ENCODE data around the gene PLPP2.

The PLPP2 gene

DNA sequence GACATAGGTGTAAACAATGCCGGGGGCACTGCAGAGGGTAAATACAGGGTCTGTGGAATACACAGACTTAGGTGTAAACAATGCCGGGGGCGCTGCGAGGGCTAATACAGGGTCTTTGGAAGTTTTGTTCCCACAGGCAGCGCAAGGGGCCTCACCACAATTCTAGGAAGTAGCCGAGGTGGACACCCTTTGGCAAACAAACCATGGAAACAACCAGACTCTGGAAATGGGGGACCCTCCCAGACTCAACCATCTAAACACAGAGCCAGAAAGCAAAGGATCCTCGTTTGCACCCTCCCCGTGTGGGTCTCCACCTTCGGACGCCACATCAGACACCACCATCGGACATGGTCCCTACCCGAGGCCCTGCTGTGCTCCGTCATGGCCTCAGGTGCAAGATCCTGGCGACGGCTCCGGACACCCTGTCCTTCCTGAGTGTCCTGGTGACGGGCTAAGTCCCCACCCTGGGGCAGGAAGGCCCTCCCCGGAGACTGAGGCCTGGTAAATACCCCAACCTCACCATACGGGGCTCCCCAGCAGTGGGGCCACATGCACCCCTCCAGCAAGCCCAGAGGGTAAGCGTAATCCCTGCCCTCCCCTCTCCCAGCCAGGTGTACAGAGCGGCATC is 16.7 kb upstream of the PLPP2 start:
- no peaks in the 10 kb centered on the region for H3K9me3 ChIP-seq (ENCODE audit: control insufficient read depth, insufficient read depth, low read length)
- no peaks in the 10 kb centered on the region for H3K27me3 ChIP-seq (ENCODE audit: control insufficient read depth, low read length)
- no peak for TF ChIP-seq EZH2phosphoT487 (IDR thresholded peaks at IDR 0.05; ENCODE audit: borderline replicate concordance, low read length)
- TF ChIP-seq CTCF (IDR thresholded peaks at IDR 0.05; ENCODE audit: low read depth, low read length, poor library complexity, severe bottlenecking): no peak
- no peaks in the 10 kb centered on the region for H3K4me1 ChIP-seq (ENCODE audit: control insufficient read depth, low read length)
- no peak overlapping the region for H3K4me2 ChIP-seq (ENCODE audit: low read length)
- H4K20me1 ChIP-seq (ENCODE audit: control insufficient read depth, insufficient read depth, low read depth, low read length): no peaks in the 10 kb centered on the region
- no peak overlapping the region for H3K4me3 ChIP-seq (ENCODE audit: low read length)
- no peaks in the 10 kb centered on the region for H3K9me2 ChIP-seq (replicated peaks; ENCODE audit: control insufficient read depth, low read length)
- H3F3A ChIP-seq (ENCODE audit: control insufficient read depth, insufficient read depth): no peaks in the 10 kb centered on the region
- peaks cover 32% of the 10 kb centered on the region for H3K36me3 ChIP-seq (ENCODE audit: control insufficient read depth, low read length)
- H3K79me2 ChIP-seq (ENCODE audit: control insufficient read depth, low read length): 0 out of 2 replicates have a peak, but pooled peaks cover 2% of the 10 kb centered on the region
- H3K27ac ChIP-seq (ENCODE audit: low read depth, low read length): no peak overlapping the region

- H3F3A ChIP-seq (ENCODE audit: control insufficient read depth, insufficient read depth): no peaks in the 10 kb centered on the region
- no peak overlapping the region for H3K4me2 ChIP-seq (ENCODE audit: low read length)
- H3K9me3 ChIP-seq (ENCODE audit: control insufficient read depth, insufficient read depth, low read length): no peaks in the 10 kb centered on the region
- H3K27me3 ChIP-seq (ENCODE audit: control insufficient read depth, low read length): no peaks in the 10 kb centered on the region
- no peak overlapping the region for H3K27ac ChIP-seq (ENCODE audit: low read depth, low read length)
- no peaks in the 10 kb centered on the region for H3K4me1 ChIP-seq (ENCODE audit: control insufficient read depth, low read length)
- TF ChIP-seq EZH2phosphoT487 (IDR thresholded peaks at IDR 0.05; ENCODE audit: borderline replicate concordance, low read length) (no peak), CTCF (IDR thresholded peaks at IDR 0.05; ENCODE audit: low read depth, low read length, poor library complexity, severe bottlenecking) (no peak)
- H3K36me3 ChIP-seq (ENCODE audit: control insufficient read depth, low read length): peaks cover 32% of the 10 kb centered on the region
- H4K20me1 ChIP-seq (ENCODE audit: control insufficient read depth, insufficient read depth, low read depth, low read length): no peaks in the 10 kb centered on the region
- H3K9me2 ChIP-seq (replicated peaks; ENCODE audit: control insufficient read depth, low read length): no peaks in the 10 kb centered on the region
- H3K79me2 ChIP-seq (ENCODE audit: control insufficient read depth, low read length): 0 out of 2 replicates have a peak, but pooled peaks cover 2% of the 10 kb centered on the region
- H3K4me3 ChIP-seq (ENCODE audit: low read length): no peak overlapping the region
These were observed 15.9 kb upstream of the PLPP2 start for GRCh38 chr19:307111-307531.

GRCh38 chr19:306151-306900 is 15.1 kb upstream of the PLPP2 start:
- no peaks in the 10 kb centered on the region for H3K4me1 ChIP-seq (ENCODE audit: control insufficient read depth, low read length)
- no peak overlapping the region for H3K4me3 ChIP-seq (ENCODE audit: low read length)
- H3K27ac ChIP-seq (ENCODE audit: low read depth, low read length): no peak overlapping the region
- no peaks in the 10 kb centered on the region for H3F3A ChIP-seq (ENCODE audit: control insufficient read depth, insufficient read depth)
- H3K27me3 ChIP-seq (ENCODE audit: control insufficient read depth, low read length): no peaks in the 10 kb centered on the region
- no peak for TF ChIP-seq EZH2phosphoT487 (IDR thresholded peaks at IDR 0.05; ENCODE audit: borderline replicate concordance, low read length)
- TF ChIP-seq CTCF (IDR thresholded peaks at IDR 0.05; ENCODE audit: low read depth, low read length, poor library complexity, severe bottlenecking): no peak
- H3K9me3 ChIP-seq (ENCODE audit: control insufficient read depth, insufficient read depth, low read length): no peaks in the 10 kb centered on the region
- H3K79me2 ChIP-seq (ENCODE audit: control insufficient read depth, low read length): 0 out of 2 replicates have a peak, but pooled peaks cover 2% of the 10 kb centered on the region
- H3K36me3 ChIP-seq (ENCODE audit: control insufficient read depth, low read length): peaks cover 30% of the 10 kb centered on the region
- no peak overlapping the region for H3K4me2 ChIP-seq (ENCODE audit: low read length)
- H4K20me1 ChIP-seq (ENCODE audit: control insufficient read depth, insufficient read depth, low read depth, low read length): no peaks in the 10 kb centered on the region
- no peaks in the 10 kb centered on the region for H3K9me2 ChIP-seq (replicated peaks; ENCODE audit: control insufficient read depth, low read length)
